ENCODE measurements around the gene HS6ST2. TPM values are rescaled to one million over a fixed set of nuclear protein-coding genes. Genes with fewer than 3 reads are reported as not detected.

The HS6ST2 gene
- total and polyA plus RNA-seq, 10 of the 15 experiments (the other 5 are each of a cell fraction or from before 2014, with no cell fraction given): not detected

GRCh38 chrX:132769609-132770008, 188.8 kb downstream of the HS6ST2 start (continued):
- no peak for TF ChIP-seq PRDM15 (CRISPR knock-in tag; IDR thresholded peaks at IDR 0.05)
- TF ChIP-seq HDAC6 (IDR thresholded peaks at IDR 0.05; ENCODE audit: unreplicated experiment): no peak
- TF ChIP-seq JUNB (IDR thresholded peaks at IDR 0.05): no peak
- no peak for TF ChIP-seq SMAD5 (IDR thresholded peaks at IDR 0.05; ENCODE audit: low read depth)
- TF ChIP-seq ZNF384 (IDR thresholded peaks at IDR 0.05; ENCODE audit: borderline replicate concordance, low read depth, low read length): no peak
- no peak for TF ChIP-seq MEF2B (IDR thresholded peaks at IDR 0.05; ENCODE audit: partially characterized antibody, poor library complexity, severe bottlenecking)
- no peak for TF ChIP-seq TCF12 (IDR thresholded peaks at IDR 0.05; ENCODE audit: low read depth, low read length)
- no peak for TF ChIP-seq GATAD2B (conservative IDR thresholded peaks at IDR 0.05; ENCODE audit: low read depth)
- TF ChIP-seq ZBTB4 (CRISPR knock-in tag; IDR thresholded peaks at IDR 0.05): no peak
- TF ChIP-seq SUZ12 (IDR thresholded peaks at IDR 0.05; ENCODE audit: unreplicated experiment): no peak
- no peak for TF ChIP-seq BHLHE40 (IDR thresholded peaks at IDR 0.05; ENCODE audit: borderline replicate concordance in 1 of 2, low read depth in 2 of 2, low read length in 1 of 2)

All from GM12878 (cell line).